Superior temporal gyrus (tissue), 1 donor: ENCODE data around the gene CARF.
"Not testable (repeated sequence)": the region's sequence is repeated elsewhere in the genome, so short reads cannot be mapped to it uniquely, and the experiment has no call there.

ENCODE experiments used
- DNase-seq: peaks from one replicate; pipeline ENCODE4 v3.0.0-alpha.2; 2016; ENCODE audit errors: extremely low spot score

Gene CARF

GRCh38 chr2:202933958-202934357, 21.9 kb downstream of the CARF start:
- no peak for DNase-seq

- no peak for DNase-seq
Measured at GRCh38 chr2:202934456-202934855, 22.4 kb downstream of the CARF start.

- no peak for DNase-seq
Measured at GRCh38 chr2:202938960-202939359, 26.9 kb downstream of the CARF start.

- DNase-seq = no peak
Measured at GRCh38 chr2:202941771-202942170, 29.7 kb downstream of the CARF start.

- DNase-seq = no peak
Measured at GRCh38 chr2:202944408-202944807, 32.3 kb downstream of the CARF start.

- DNase-seq = no peak
Measured at GRCh38 chr2:202944816-202945215, 32.7 kb downstream of the CARF start.

GRCh38 chr2:202945497-202945896, 33.4 kb downstream of the CARF start:
- DNase-seq = no peak

GRCh38 chr2:202949333-202949732, 37.3 kb downstream of the CARF start:
- DNase-seq = not testable (repeated sequence)

GRCh38 chr2:202950592-202950991, 38.5 kb downstream of the CARF start:
- DNase-seq = no peak

GRCh38 chr2:202960524-202960923, 48.4 kb downstream of the CARF start:
- no peak for DNase-seq

GRCh38 chr2:202963712-202964111, 51.6 kb downstream of the CARF start:
- no peak for DNase-seq

GRCh38 chr2:202965810-202966460, 53.9 kb downstream of the CARF start:
- no peak for DNase-seq

- not testable (repeated sequence) for DNase-seq
Measured at GRCh38 chr2:202969404-202969803, 57.3 kb downstream of the CARF start.

- no peak for DNase-seq
Measured at GRCh38 chr2:202976809-202977208, 64.7 kb downstream of the CARF start.

- DNase-seq = no peak
Measured at GRCh38 chr2:202982779-202983491, 70.9 kb downstream of the CARF start.

- no peak for DNase-seq
Measured at GRCh38 chr2:202989749-202990148, 77.7 kb downstream of the CARF start.

GRCh38 chr2:202990501-202990900, 78.4 kb downstream of the CARF start:
- no peak for DNase-seq

- not testable (repeated sequence) for DNase-seq
Measured at GRCh38 chr2:202997113-202997512, 85.0 kb downstream of the CARF start.

- no peak for DNase-seq
Measured at GRCh38 chr2:203002054-203002821, 90.2 kb downstream of the CARF start.

- no peak for DNase-seq
Measured at GRCh38 chr2:203003716-203004115, 91.6 kb downstream of the CARF start.

- DNase-seq = peak; percentile 99
Measured at GRCh38 chr2:203014456-203015199, 102.6 kb downstream of the CARF start, which contains the start of gene NBEAL1. Gene NBEAL1 (plus strand): TSS chr2:203014875. CDS start chr2:203016385, 1,510 bp downstream.

- peak; percentile 34 for DNase-seq
Measured at GRCh38 chr2:203016716-203017115, 104.6 kb downstream of the CARF start.
